Vagina (tissue), 2 donors: ENCODE data around the gene GAB2. TPM values are rescaled to one million over a fixed set of nuclear protein-coding genes. Genes with fewer than 3 reads are reported as not detected.

Source experiments
- DNase-seq, 2 donors: peaks; one replicate each; pipeline ENCODE4 v3.0.0-alpha.2; 2017; ENCODE audit errors: extremely low spot score in 2 of 2
- H3K27ac ChIP-seq: fragments of 200-600 bp; sonication (generic); one replicate; pipeline ENCODE4 v1.5.1; 2019
- H3K27me3 ChIP-seq: fragments of 200-600 bp; sonication (generic); one replicate; pipeline ENCODE4 v1.5.1; 2019
- H3K36me3 ChIP-seq, 2 donors: fragments of 200-600 bp; sonication (generic); one replicate each; pipeline ENCODE4 v1.5.1; 2017 to 2019
- H3K4me1 ChIP-seq: fragments of 200-600 bp; sonication (generic); one replicate; pipeline ENCODE4 v1.5.1; 2019
- H3K4me3 ChIP-seq, 2 donors: fragments of 200-600 bp; sonication (generic); 1 replicate in 1 of 2; 2 replicates in 1 of 2; pipeline ENCODE4 v1.5.1; 2016 to 2019
- H3K9me3 ChIP-seq: fragments of 200-600 bp; sonication (generic); one replicate; pipeline ENCODE4 v1.5.1; 2019
- CTCF ChIP-seq, 3 experiments: fragments of 450-650 bp in 2 of 3; fragments of 200-600 bp in 1 of 3; sonication (generic) in 1 of 3; IDR thresholded peaks; one replicate each; pipeline ENCODE4 v1.5.1; 2017 to 2019; ENCODE audit warnings: antibody characterized with exemption in 3 of 3, mild to moderate bottlenecking in 2 of 3, moderate library complexity in 2 of 3
- POLR2A ChIP-seq, 2 donors: fragments of 450-650 bp; IDR thresholded peaks; one replicate each; pipeline ENCODE4 v1.6.1; 2017; ENCODE audit warnings: antibody characterized with exemption in 2 of 2, mild to moderate bottlenecking in 2 of 2, moderate library complexity in 2 of 2
- POLR2AphosphoS5 ChIP-seq, 2 donors: sonication (generic); formaldehyde crosslinking; IDR thresholded peaks; one replicate each; pipeline ENCODE4 v1.9.0; 2017; ENCODE audit warnings: antibody characterized with exemption in 2 of 2, mild to moderate bottlenecking in 2 of 2, low read depth in 1 of 2; ENCODE audit not compliant: insufficient read depth in 1 of 2
- intact Hi-C: fragments of 100-400 bp; cut with DNase I; formaldehyde crosslinking; loops from one replicate; pipeline ENCODE4 v1.15.1; 2023
- total RNA-seq: library from RNA; depleted of rRNA; stranded (reverse); fragments of >200 nt; gene quantifications from one replicate; pipeline ENCODE4 v1.2.3, GENCODE V29; 2016

The GAB2 gene
- total RNA-seq, 1 donor from 2014 or later, result 24.6 TPM

GRCh38 chr11:78310500-78310909 is 107.1 kb downstream of the GAB2 start:
- no peaks in the 10 kb centered on the region for H3K27me3 ChIP-seq
- no peak overlapping the region for H3K27ac ChIP-seq
- peaks cover 54% of the 10 kb centered on the region for H3K4me1 ChIP-seq
- no peak overlapping the region for H3K4me3 ChIP-seq
- no peak for DNase-seq
- no peaks in the 10 kb centered on the region for H3K36me3 ChIP-seq
- H3K9me3 ChIP-seq, result no peaks in the 10 kb centered on the region
- intact Hi-C loops, result loop anchor here (10.0 kb wide), 1 partner anchor 104 kb away; the partner anchor contains the start of gene GAB2
- TF ChIP-seq CTCF (IDR thresholded peaks at IDR 0.05), result no peak
- no peak for TF ChIP-seq POLR2AphosphoS5 (IDR thresholded peaks at IDR 0.05; ENCODE audit: insufficient read depth in 1 of 2, low read depth in 1 of 2)
- no peak for TF ChIP-seq POLR2A (IDR thresholded peaks at IDR 0.05)

GRCh38 chr11:78304201-78304600 is 113.4 kb downstream of the GAB2 start:
- Histone ChIP-seq H3K4me1 (no peaks in the 10 kb centered on the region), H3K27ac (no peak overlapping the region), H3K27me3 (no peaks in the 10 kb centered on the region), H3K9me3 (no peaks in the 10 kb centered on the region), H3K36me3 (no peaks in the 10 kb centered on the region), H3K4me3 (no peak overlapping the region)
- DNase-seq, result no peak
- no peak for TF ChIP-seq POLR2A (IDR thresholded peaks at IDR 0.05)
- TF ChIP-seq POLR2AphosphoS5 (IDR thresholded peaks at IDR 0.05; ENCODE audit: insufficient read depth in 1 of 2, low read depth in 1 of 2), result no peak
- no peak for TF ChIP-seq CTCF (IDR thresholded peaks at IDR 0.05)
- intact Hi-C loops, result no loop called here

GRCh38 chr11:78300108-78300839 is 117.3 kb downstream of the GAB2 start:
- Histone ChIP-seq H3K4me1 (no peaks in the 10 kb centered on the region), H3K4me3 (no peak overlapping the region), H3K36me3 (no peaks in the 10 kb centered on the region), H3K9me3 (no peaks in the 10 kb centered on the region), H3K27me3 (no peaks in the 10 kb centered on the region), H3K27ac (no peak overlapping the region)
- TF ChIP-seq POLR2A (IDR thresholded peaks at IDR 0.05), result no peak
- TF ChIP-seq POLR2AphosphoS5 (IDR thresholded peaks at IDR 0.05; ENCODE audit: insufficient read depth in 1 of 2, low read depth in 1 of 2), result no peak
- no peak for TF ChIP-seq CTCF (IDR thresholded peaks at IDR 0.05)
- DNase-seq, result no peak
- intact Hi-C loops, result no loop called here

GRCh38 chr11:78299000-78299710 is 118.5 kb downstream of the GAB2 start:
- H3K36me3 ChIP-seq, result no peaks in the 10 kb centered on the region
- H3K4me1 ChIP-seq, result no peaks in the 10 kb centered on the region
- intact Hi-C loops, result no loop called here
- TF ChIP-seq CTCF (IDR thresholded peaks at IDR 0.05) (no peak), POLR2A (IDR thresholded peaks at IDR 0.05) (no peak), POLR2AphosphoS5 (IDR thresholded peaks at IDR 0.05; ENCODE audit: insufficient read depth in 1 of 2, low read depth in 1 of 2) (no peak)
- no peaks in the 10 kb centered on the region for H3K27me3 ChIP-seq
- DNase-seq, result no peak
- no peaks in the 10 kb centered on the region for H3K9me3 ChIP-seq
- H3K4me3 ChIP-seq, result no peak overlapping the region
- no peak overlapping the region for H3K27ac ChIP-seq

- TF ChIP-seq CTCF (IDR thresholded peaks at IDR 0.05), result no peak
- TF ChIP-seq POLR2AphosphoS5 (IDR thresholded peaks at IDR 0.05; ENCODE audit: insufficient read depth in 1 of 2, low read depth in 1 of 2), result no peak
- TF ChIP-seq POLR2A (IDR thresholded peaks at IDR 0.05), result no peak
- no peaks in the 10 kb centered on the region for H3K27me3 ChIP-seq
- intact Hi-C loops, result no loop called here
- DNase-seq, result no peak
- no peaks in the 10 kb centered on the region for H3K36me3 ChIP-seq
- no peaks in the 10 kb centered on the region for H3K9me3 ChIP-seq
- H3K4me1 ChIP-seq, result no peaks in the 10 kb centered on the region
- H3K4me3 ChIP-seq, result no peak overlapping the region
- no peak overlapping the region for H3K27ac ChIP-seq
Measured at GRCh38 chr11:78298291-78298771, 119.3 kb downstream of the GAB2 start.
